ENCODE results near the gene CRTAP.
A peak's percentile ranks its signal among the peaks of the same experiment; 100 is the strongest.
"Not testable (repeated sequence)": the region's sequence is repeated elsewhere in the genome, so short reads cannot be mapped to it uniquely, and the experiment has no call there.

CRTAP gene

GRCh38 chr3:33099109-33099645 lies 14.6 kb upstream of the CRTAP start:
- H3K27ac ChIP-seq = no peak overlapping the region
- H3K4me1 ChIP-seq = peaks cover 14% of the 10 kb centered on the region
- H3K9me3 ChIP-seq = no peaks in the 10 kb centered on the region
- no peaks in the 10 kb centered on the region for H3K27me3 ChIP-seq
- H4K20me1 ChIP-seq = peaks cover 13% of the 10 kb centered on the region; the same call in 1 of the 2 replicates
- peaks cover 1% of the 10 kb centered on the region; the same call in 1 of the 2 replicates for H3K36me3 ChIP-seq
- no peak for TF ChIP-seq Cebpa-rat (IDR thresholded peaks at IDR 0.05)
- no peak overlapping the region for H3K9ac ChIP-seq
- H3K4me3 ChIP-seq = no peak overlapping the region
- no peak overlapping the region for H3K4me2 ChIP-seq

GRCh38 chr3:33099701-33100100 lies 14.1 kb upstream of the CRTAP start:
- Histone ChIP-seq H3K27ac (no peak overlapping the region), H3K4me1 (peaks cover 14% of the 10 kb centered on the region), H3K4me2 (no peak overlapping the region), H4K20me1 (peaks cover 11% of the 10 kb centered on the region; the same call in 1 of the 2 replicates), H3K4me3 (no peak overlapping the region), H3K9ac (no peak overlapping the region), H3K27me3 (no peaks in the 10 kb centered on the region), H3K36me3 (no peaks in the 10 kb centered on the region), H3K9me3 (no peaks in the 10 kb centered on the region)
- no peak for TF ChIP-seq Cebpa-rat (IDR thresholded peaks at IDR 0.05)

- H3K4me2 ChIP-seq = no peak overlapping the region
- H3K27ac ChIP-seq = no peak overlapping the region
- peaks cover 9% of the 10 kb centered on the region; the same call in 1 of the 2 replicates for H4K20me1 ChIP-seq
- no peak for TF ChIP-seq Cebpa-rat (IDR thresholded peaks at IDR 0.05)
- peaks cover 17% of the 10 kb centered on the region for H3K4me1 ChIP-seq
- no peaks in the 10 kb centered on the region for H3K9me3 ChIP-seq
- no peak overlapping the region for H3K4me3 ChIP-seq
- H3K27me3 ChIP-seq = no peaks in the 10 kb centered on the region
- H3K9ac ChIP-seq = no peak overlapping the region
- H3K36me3 ChIP-seq = no peaks in the 10 kb centered on the region
Measured at GRCh38 chr3:33100229-33100628, 13.6 kb upstream of the CRTAP start.

- Histone ChIP-seq H3K27me3 (no peaks in the 10 kb centered on the region), H3K4me3 (no peak overlapping the region), H3K9me3 (no peaks in the 10 kb centered on the region), H3K9ac (no peak overlapping the region), H3K36me3 (no peaks in the 10 kb centered on the region), H4K20me1 (no peaks in the 10 kb centered on the region), H3K4me1 (peaks cover 7% of the 10 kb centered on the region), H3K27ac (no peak overlapping the region), H3K4me2 (no peak overlapping the region)
- no peak for TF ChIP-seq Cebpa-rat (IDR thresholded peaks at IDR 0.05)
Measured at GRCh38 chr3:33103034-33103433, 10.8 kb upstream of the CRTAP start.

GRCh38 chr3:33103480-33103879 lies 10.3 kb upstream of the CRTAP start:
- H3K9me3 ChIP-seq = no peaks in the 10 kb centered on the region
- TF ChIP-seq Cebpa-rat (IDR thresholded peaks at IDR 0.05) = no peak
- no peak overlapping the region for H3K4me2 ChIP-seq
- no peaks in the 10 kb centered on the region for H3K27me3 ChIP-seq
- H3K9ac ChIP-seq = no peak overlapping the region
- H4K20me1 ChIP-seq = no peaks in the 10 kb centered on the region
- no peak overlapping the region for H3K27ac ChIP-seq
- H3K4me3 ChIP-seq = no peak overlapping the region
- peaks cover 7% of the 10 kb centered on the region for H3K4me1 ChIP-seq
- no peaks in the 10 kb centered on the region for H3K36me3 ChIP-seq

- no peak for TF ChIP-seq Cebpa-rat (IDR thresholded peaks at IDR 0.05)
- Histone ChIP-seq H4K20me1 (no peaks in the 10 kb centered on the region), H3K36me3 (no peaks in the 10 kb centered on the region), H3K9ac (no peak overlapping the region), H3K4me3 (no peak overlapping the region), H3K27ac (no peak overlapping the region), H3K27me3 (no peaks in the 10 kb centered on the region), H3K4me1 (peaks cover 7% of the 10 kb centered on the region), H3K9me3 (no peaks in the 10 kb centered on the region), H3K4me2 (no peak overlapping the region)
Measured at GRCh38 chr3:33104803-33105202, 9.0 kb upstream of the CRTAP start.

GRCh38 chr3:33105341-33105948 lies 8.4 kb upstream of the CRTAP start:
- H3K27me3 ChIP-seq = no peaks in the 10 kb centered on the region
- no peak overlapping the region for H3K9ac ChIP-seq
- H3K36me3 ChIP-seq = no peaks in the 10 kb centered on the region
- H3K4me3 ChIP-seq = no peak overlapping the region
- H3K27ac ChIP-seq = no peak overlapping the region
- TF ChIP-seq Cebpa-rat (IDR thresholded peaks at IDR 0.05) = no peak
- no peaks in the 10 kb centered on the region for H3K9me3 ChIP-seq
- peak overlapping the region; percentile 4; the same call in 1 of the 2 replicates for H3K4me2 ChIP-seq
- H3K4me1 ChIP-seq = peaks cover 7% of the 10 kb centered on the region
- no peaks in the 10 kb centered on the region for H4K20me1 ChIP-seq

- peaks cover 16% of the 10 kb centered on the region for H3K4me1 ChIP-seq
- not testable (repeated sequence) for H3K9ac ChIP-seq, H3K36me3 ChIP-seq, H3K9me3 ChIP-seq, H3K27me3 ChIP-seq, H4K20me1 ChIP-seq, H3K27ac ChIP-seq, H3K4me3 ChIP-seq, H3K4me2 ChIP-seq
Measured at GRCh38 chr3:33106854-33107253, 7.0 kb upstream of the CRTAP start.

GRCh38 chr3:33111581-33111980 lies 2.2 kb upstream of the CRTAP start:
- H4K20me1 ChIP-seq = peaks cover 10% of the 10 kb centered on the region; the same call in 1 of the 2 replicates
- H3K27ac ChIP-seq = no peak overlapping the region
- no peaks in the 10 kb centered on the region for H3K9me3 ChIP-seq
- H3K9ac ChIP-seq = no peak overlapping the region
- H3K27me3 ChIP-seq = no peaks in the 10 kb centered on the region
- no peak for TF ChIP-seq Cebpa-rat (IDR thresholded peaks at IDR 0.05)
- H3K4me1 ChIP-seq = peaks cover 39% of the 10 kb centered on the region
- no peak overlapping the region for H3K4me3 ChIP-seq
- H3K4me2 ChIP-seq = 0 out of 2 replicates have a peak overlapping the region, but pooled peaks have one; percentile 24
- H3K36me3 ChIP-seq = no peaks in the 10 kb centered on the region

GRCh38 chr3:33114622-33115023 lies 809 bp downstream of the CRTAP start:
- Histone ChIP-seq H3K27ac (peak overlapping the region; percentile 51; the same call in 1 of the 2 replicates), H3K4me1 (peaks cover 39% of the 10 kb centered on the region), H3K4me2 (peak overlapping the region; percentile 83), H3K4me3 (peak overlapping the region; percentile 77), H3K27me3 (no peaks in the 10 kb centered on the region), H3K9me3 (no peaks in the 10 kb centered on the region), H3K9ac (peak overlapping the region; percentile 72; the same call in 1 of the 2 replicates), H4K20me1 (peaks cover 39% of the 10 kb centered on the region), H3K36me3 (peaks cover 25% of the 10 kb centered on the region)
- TF ChIP-seq Cebpa-rat (IDR thresholded peaks at IDR 0.05) = no peak

Measured in BLaER1 (cell line).